AG08395 (cell line): ENCODE results near the gene ATF6.

Source experiments
- DNase-seq: peaks from one replicate; pipeline ENCODE4 v3.0.0; 2012; ENCODE audit warnings: mixed read lengths, low spot score

The ATF6 gene

DNA sequence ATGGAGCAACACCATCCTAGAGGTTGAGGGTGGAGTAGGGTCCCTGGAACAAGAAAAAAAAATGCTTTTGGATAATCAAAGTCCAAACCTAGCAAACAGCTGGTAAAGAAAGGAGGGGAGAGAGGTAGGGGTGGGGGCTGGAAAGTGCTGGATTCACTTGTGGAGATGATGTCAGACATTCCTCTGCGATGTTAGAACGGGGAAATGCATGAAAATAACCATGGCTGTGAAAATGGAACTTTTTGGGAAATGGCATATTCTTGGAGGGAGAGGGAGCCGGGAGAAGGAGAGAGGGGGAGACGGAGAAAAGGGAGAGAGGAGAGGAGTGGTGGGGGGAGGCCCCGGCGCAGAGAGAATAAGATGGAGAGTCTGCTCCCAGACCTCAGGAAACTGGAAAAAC, 203.9 kb downstream of the ATF6 start:
- no peak for DNase-seq

DNA sequence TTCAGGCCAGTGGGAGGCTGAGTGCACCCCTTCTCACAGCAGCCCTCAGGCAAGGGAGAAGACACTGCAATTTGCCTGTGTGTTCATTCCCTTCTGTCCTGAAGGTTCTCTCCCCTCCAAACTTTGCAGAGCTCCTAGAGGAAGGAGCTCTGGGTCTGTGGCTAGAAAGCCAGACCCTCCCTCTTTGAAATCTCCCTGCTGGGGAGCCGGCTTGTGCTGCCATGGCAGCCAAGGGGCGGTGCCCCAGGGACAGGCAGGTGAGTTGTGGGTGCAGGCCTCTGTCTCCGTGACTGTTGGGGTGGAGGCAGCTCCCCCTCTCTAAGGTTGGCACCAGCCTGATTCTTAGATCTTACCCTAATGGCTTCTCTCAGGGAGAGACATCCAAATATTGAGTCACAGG, 204.5 kb downstream of the ATF6 start:
- DNase-seq = no peak

DNA sequence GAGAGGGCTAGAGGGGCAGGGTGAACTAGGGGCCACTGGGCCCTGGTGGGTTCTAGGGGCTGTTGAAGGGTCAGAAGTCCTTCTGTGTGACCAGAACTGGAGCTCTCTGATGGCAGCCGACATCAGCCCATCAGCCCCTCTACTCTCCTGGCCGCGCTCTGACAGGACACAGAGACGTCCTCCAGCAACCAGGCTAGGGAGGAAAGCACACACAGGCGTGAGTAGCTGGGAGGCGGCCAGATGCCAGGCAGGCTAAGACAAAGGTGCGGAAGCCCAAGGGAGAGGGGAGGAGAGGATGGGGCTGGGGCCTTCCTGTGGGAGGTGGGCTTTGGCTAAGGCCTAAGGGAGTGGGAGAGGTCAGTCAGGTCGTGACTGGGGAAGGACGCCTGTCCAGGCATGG, 206.7 kb downstream of the ATF6 start:
- DNase-seq = no peak

DNA sequence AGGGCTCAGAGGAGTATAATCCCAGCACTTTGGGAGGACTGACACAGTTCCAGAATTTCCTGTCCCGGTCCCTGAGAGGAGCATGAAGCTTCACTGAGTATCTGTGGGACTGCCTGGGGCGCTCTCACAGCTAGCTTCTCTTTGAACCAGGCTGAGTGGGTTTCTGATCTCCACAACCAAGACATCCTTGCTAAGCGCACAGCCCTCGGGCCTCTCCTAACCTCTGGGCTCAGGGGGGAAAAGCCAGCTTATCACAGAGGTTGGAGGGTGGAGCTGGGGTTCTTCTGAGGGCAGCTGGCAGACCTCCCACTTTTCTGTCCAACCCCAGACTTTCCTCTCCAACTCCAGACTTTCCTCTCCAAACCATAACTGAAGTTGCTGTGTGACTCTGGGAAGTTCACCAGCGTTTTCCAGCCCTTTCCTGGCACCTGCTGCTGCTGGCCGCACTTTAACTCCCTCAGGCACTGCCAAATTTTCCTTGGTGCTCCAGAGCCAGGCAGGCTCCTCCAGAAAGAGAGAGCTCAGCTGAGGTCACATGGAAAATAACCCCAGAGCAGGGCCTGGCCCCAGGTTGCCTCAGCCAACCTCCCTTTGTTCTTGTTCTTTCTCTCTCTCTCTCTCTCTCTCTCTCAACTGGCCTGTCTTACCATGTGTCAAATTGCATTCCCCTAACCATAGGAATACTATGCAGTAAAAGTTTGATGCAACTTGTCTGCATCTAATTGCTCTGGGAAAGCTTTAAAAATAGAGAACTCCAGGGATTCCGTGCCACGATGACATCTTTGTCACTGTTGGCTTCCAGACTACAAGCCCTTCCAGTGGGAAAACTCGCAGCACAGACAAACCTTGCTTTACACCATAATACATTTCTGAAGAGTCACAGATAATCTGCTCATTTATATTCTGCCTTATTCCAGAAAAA, 208.1 kb downstream of the ATF6 start:
- DNase-seq = peak; percentile 20

DNA sequence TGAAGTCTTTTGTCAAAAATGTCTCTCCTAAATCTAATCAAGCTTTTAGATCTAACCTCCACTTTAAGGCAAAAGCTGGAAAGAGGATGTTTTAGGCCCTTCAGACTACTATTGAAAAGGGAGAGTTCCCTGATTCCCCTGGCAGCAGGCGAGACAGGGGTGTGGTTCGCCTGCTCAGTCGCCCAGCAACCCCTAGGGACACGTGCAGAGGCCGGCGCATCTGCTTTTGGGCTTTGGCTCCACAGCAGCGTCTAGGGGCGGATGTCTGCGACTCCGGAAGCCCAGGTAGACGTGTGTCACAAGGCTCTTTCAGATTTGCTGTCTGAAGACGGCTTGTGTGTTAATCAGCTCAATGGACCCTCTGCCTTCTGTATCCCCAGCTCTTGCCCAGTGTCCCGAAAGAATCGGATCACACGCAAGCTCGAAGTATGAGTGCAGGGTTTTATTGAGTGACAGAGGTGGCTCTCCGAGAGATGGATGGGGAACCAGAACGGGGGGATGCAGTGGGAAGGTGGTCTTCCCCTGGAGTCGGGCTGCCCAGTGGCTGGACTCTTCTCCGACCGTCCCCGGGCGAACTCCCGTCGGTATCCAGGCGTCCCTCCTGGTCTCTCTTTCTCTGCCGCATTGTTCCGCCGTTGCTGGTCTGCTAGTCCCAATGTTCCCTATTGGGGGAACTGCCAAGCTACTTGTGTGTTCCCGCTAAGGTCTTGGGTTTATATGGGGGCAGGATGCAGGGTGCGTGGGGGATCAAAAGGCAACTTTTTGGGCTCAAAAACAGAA, 212.1 kb downstream of the ATF6 start:
- no peak for DNase-seq

DNA sequence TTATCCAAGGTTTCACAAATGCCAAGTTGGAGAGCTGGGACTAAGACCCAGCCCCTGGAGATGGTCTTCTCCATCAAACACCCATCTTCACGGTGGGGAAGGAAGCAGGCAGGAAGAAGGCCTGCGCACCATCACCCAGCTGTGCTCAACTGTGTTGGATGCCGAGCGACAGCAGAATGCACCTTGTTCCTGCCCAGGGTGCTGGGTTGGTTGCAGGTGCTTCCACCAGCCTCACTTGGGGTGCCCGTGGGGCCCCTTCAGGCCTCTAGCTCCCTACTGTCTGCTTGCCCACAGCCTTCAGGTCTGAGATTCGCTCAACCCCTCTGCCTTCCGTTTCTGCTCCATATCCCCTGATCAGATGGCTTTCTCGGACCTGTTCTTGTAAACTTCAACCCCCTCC, 215.0 kb downstream of the ATF6 start:
- DNase-seq = no peak

DNA sequence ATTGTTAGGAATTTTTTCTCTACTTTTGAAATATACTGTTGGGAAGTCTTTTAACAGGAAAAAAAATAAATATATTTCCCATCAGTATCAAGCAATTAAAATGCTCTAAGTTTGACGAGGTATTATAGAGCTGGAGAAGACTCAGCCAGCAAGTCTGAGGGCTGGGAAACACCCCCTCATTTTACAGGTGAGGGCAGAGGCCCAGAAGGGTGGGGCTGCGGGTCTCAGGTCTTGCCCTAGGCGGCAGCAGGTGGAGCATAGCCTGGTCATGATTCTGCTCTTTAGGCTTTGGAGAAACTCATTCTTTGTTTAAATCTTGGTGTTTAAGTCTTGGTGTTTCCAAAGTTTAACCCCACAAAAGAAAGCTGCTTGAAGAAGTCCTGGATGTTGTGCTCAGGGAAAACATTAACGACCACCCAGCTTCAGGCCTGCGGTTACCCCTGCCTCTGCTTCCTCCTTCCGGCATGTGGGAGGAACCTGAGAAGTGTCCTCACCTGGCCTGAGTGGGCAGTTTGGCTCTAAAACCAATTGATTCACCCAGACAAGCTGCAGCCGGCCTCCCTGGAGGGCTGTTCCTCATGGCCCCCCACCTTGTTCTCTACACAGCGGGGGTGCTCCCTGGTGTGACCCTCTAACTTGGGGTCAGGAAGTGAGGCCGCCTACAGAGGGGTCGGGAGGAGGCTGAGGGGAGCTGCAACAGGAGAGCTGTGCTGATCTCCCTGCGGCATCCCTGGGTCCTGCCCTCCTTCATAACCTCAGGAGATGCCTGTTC, 215.8 kb downstream of the ATF6 start:
- DNase-seq = no peak

DNA sequence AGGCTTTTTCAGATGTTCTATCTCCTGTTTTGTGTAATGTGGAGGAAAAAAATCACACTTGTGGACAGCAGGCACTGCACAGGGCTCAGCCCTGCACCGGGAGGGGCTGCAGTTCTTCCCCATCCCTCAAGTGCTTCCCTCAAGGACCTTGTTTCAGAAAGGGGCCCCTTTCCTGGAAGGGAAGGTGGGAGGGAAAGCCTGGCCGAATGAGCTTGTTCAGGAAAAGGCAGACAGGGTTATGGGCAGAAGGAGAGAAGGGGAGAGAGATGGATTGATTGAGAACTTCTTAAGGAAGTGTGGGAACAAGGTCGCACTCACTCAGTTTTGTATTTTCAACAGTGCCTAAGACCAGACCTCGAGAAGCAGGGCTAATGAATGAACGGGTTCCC, 216.4 kb downstream of the ATF6 start:
- DNase-seq = no peak

DNA sequence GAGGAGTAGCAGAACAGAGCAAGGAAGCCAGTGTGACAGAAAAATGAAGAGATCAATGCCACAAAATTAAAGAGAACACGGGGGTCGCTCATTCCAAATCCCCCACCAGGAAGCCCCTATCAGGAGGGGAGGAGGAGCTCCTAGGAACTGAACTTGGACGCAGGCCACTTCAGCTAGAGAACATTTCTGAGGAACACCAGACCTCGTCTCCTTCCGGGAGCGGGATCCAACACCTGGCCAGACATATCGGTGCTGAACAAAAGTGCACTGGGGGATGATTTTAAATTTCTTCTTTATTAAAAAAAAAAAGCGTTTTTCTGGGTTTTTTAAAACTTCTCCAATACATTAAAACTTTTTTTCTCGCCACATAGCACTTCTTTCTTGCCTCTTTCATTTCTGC, 216.8 kb downstream of the ATF6 start:
- DNase-seq = no peak

DNA sequence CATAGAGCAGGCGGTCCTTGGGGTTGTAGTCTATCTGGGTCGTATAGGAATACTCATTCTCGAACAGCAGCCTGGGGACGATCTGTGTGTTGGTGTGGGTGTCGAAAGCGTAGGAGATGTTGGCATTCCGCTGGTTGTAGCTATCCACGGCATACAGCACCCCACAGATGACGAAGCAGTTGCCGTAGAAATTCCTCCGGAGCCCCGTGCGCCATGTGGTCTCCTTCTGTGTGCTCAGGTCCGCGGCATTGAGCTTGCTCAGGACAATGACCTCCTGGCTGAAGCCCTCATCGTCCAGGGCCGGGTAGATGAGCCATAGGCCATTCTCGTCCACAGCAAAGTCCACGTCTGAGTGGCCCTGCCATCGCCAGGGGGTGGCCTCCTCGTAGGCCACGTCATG, 217.6 kb downstream of the ATF6 start:
- no peak for DNase-seq

DNA sequence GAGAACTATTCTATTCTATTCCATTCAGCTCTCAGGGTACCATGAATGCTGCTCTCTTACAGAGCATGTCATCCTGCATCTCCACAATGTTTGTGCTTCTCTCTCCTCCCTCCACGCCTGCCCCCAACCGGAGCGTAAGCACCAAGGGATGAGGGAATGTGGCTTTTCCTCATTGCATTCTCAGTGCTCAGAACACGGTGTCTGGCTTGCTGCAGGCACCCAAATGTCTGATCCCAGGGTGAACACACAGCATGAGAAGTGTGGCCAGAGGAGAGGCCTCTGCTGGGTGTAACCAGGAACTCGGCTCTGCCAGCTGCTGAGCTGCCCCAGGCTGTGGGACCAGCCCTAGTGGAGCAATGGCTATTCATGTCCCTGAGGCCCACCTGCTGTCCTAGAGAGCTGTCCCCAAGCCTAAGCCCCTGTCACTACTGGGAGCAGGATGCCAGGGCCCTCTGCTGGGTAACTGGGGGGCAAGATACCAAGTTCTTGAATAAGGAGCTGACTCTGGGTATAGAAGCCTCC, 219.2 kb downstream of the ATF6 start:
- DNase-seq = no peak

DNA sequence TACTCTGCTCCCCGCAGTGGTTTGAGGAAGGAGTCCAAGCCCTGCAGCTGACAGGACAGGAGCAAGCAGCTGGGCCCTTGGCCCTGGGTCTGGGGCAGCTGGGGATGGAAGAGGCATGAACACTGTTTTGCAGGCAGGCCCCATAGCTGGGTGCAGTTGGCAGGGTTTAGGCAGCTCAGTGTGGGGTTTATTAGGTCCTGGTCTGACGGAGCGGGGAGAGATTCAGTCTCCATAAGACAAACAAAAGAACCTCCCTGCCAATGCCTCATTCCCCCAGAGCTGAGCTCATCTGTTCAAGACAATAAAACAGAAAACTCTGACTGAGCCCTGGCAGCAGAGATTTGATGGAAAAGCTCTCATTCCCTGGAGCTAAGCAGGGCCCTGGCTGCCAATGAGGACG, 220.2 kb downstream of the ATF6 start:
- peak; percentile 22 for DNase-seq

DNA sequence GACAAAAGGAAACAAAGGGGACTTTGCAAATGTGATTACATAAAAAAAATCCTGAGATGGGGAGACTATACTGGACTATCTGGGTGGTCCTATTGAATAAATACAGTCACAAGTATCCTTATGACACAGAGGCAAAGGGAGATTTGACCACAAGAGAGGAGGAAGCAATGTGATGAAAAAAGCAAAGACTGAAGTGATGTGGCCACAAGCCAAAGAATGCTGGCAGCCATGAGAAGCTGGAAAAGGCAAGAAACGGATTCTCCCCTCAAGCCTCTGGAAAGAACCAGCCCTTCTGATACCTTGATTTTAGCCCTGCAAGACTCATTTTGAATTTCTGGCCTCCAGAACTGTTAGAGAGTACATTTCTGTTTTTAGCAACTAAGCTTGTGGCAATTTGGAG, 221.2 kb downstream of the ATF6 start:
- no peak for DNase-seq

DNA sequence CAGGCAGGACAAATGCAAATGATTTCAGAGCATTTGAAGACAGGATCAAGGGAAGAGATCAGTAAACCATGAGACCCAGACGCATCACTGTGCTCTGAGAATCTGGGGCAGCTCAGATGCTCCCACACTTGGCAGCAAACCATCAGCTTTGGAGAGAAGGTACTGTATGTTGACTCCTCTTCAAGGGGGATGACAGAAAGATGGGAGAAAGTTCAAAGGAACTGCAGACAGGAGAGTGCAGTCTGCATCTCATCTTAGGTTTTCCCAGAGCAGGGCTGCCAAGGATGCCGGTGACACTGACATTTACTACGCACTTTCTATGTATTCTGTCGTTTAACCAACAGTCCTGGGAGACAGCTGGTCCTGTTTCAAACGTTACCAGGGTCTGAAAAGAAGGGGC, 221.8 kb downstream of the ATF6 start:
- no peak for DNase-seq

DNA sequence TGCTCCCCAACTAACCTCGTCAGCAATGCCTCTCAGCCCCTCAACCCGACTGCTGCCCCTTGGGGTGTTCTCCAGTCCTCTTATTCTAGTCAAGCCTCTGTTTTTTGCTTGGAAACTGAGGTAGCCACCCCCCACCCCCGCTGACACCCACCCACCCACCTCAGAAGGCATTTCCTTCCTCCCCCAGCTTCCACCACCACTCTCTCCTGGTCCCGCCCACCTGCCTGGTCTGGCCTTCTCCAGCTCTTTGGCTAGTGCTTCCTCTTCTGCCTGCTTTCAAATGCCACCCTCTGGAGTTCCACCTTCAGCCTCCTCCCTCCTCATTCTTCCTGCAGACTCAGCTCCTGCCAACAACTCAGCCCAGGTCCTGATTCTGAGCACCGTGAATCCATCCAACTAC, 222.3 kb downstream of the ATF6 start:
- no peak for DNase-seq

DNA sequence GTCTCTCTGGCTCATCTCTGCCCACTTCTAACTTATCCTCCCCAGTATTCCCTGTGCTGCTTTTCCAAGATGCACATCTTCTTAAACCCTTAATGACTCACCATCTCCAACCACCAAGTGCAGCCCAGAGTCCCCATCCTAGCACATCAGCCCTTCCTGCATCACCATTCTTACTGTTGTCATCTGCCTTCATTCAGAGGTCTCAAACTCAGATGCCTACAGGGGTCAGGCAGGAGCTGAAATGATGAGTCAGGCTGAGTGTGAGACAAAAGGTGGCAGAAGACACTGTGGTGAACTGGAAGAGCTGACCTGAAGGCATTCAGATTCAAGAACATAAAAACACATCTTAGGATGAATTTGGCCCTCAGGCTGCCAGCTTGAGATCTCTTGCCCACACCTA, 223.0 kb downstream of the ATF6 start:
- peak; percentile 58 for DNase-seq

DNA sequence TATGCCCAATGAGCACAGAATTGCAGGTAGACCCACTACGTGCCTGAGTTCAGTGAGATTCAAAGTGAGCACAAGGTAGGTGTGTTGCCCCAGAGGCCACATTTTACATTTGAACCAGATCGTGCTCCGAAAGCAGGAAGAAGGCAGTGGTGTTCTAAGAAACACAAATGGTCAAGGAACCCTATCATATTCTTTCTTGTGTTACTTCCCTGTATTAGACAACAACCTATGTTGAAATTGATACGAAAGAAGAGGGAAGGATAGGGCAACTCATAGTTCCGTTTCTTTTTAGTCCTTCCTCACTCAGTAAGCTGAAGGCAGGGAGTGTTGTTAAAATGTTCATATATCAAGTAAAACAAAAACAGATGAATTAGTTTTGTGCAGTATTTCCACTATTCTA, 223.7 kb downstream of the ATF6 start:
- no peak for DNase-seq

DNA sequence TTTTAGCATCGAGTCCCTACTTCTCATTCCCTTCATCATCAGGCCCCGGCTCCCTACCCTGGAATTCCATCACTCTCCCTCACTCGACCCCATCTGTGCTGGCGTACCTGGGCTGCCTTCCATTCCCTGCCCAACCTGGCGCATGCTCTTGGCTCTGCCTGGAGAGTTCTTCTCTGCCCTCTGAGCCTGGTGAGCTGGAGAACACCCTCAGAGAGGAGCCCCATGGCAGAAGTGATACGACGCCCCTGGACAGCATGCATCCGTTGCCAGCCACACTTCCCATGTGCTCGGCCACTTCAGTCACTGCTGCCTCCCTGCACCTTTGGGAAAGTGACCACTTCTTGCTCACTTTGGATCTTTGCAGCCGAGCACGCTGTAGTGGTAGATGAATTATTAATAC, 227.5 kb downstream of the ATF6 start:
- DNase-seq = no peak

DNA sequence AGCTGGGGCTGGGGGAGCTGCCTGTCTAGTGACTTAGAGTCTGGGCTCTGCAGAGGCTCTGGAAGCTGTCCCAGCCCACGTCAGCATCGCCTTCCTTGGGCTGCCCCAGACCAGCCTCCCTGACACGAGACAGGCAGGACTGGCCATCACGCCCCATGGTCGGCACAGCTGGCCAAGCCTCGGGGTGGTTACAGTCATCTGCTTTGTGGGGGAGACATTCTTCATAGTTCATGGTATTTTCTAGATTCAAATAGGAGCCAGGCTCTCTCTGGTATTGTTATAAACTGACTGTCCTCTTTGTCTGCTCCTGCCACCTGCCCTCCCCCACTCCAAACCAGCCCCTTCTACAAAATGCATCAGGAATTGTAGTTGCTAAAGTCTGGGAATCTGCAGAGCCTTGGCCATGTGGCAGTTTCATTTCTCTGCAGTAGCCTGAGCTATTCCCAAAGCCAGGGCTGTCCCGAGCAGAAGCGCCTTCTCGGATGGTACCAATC, 228.1 kb downstream of the ATF6 start:
- peak; percentile 76 for DNase-seq

DNA sequence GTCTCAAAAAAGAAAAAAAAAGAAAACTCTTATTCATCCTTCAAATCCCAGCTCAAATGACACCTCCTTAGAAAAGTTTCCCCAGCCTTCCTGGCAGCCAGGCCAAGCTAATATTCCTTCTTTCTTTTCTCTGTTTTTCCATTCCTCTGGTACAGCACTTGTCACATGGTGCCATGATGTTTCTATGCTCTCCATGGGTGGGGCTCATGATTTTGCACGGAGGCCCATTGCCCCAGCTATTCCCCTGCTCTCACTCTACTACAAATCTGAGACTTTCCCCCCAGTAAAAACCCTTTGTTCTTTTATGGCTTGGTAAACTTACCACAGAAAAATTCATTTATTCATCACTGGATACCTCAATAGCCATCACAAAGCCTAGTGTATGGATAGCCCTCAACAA, 231.0 kb downstream of the ATF6 start:
- DNase-seq = no peak

DNA sequence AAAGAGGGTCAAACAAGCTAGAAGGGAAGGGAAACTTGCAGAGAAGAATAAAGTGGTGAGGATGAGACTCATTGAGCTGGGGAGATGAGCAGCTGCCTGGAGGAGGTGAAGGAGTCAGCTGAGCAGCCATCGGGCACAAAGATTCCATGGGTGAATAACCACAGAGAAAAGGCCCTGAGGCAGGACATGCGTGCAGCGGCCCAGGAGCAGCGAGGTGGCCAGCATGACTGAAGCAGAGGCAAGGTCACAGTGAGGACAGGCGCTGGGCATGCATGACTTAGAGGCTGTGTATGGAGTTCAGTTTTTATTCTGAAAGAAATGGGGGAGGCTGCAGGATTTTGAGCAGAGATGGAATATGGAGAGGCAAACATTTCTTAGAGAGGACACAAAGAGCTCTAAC, 232.7 kb downstream of the ATF6 start:
- DNase-seq = no peak
